ENCODE measurements around the gene CXorf65.

CXorf65 gene

DNA sequence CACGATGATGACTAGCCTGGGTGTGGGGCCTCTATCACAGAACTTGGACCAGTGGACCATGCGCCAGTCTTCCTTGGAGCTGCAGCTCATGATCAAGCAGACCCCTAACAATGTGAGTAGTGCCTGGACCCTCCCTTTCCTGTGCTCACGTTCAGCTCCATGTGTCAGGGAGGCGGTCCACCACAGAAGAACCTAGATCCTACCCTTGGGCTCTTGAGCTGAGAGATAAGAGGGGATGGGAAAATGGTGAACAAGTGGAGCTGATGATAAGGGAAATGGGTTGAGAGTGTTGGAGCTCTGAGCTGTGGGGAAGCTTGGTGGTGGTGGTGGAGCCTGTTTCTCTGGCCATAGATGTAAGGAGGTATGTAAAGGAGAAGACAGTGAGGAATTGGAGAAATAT is 25.0 kb upstream of the CXorf65 start:
- no peak overlapping the region for H3K4me2 ChIP-seq (ENCODE audit: low read length)
- H4K20me1 ChIP-seq (ENCODE audit: insufficient read depth, low read length): no peaks in the 10 kb centered on the region
- peaks cover 64% of the 10 kb centered on the region for H3K36me3 ChIP-seq (ENCODE audit: insufficient read depth, low read length)
- H3K9ac ChIP-seq (ENCODE audit: low read length): no peak overlapping the region
- H3K79me2 ChIP-seq (ENCODE audit: insufficient read depth, low read length): no peaks in the 10 kb centered on the region
- TF ChIP-seq, protein P1, sequence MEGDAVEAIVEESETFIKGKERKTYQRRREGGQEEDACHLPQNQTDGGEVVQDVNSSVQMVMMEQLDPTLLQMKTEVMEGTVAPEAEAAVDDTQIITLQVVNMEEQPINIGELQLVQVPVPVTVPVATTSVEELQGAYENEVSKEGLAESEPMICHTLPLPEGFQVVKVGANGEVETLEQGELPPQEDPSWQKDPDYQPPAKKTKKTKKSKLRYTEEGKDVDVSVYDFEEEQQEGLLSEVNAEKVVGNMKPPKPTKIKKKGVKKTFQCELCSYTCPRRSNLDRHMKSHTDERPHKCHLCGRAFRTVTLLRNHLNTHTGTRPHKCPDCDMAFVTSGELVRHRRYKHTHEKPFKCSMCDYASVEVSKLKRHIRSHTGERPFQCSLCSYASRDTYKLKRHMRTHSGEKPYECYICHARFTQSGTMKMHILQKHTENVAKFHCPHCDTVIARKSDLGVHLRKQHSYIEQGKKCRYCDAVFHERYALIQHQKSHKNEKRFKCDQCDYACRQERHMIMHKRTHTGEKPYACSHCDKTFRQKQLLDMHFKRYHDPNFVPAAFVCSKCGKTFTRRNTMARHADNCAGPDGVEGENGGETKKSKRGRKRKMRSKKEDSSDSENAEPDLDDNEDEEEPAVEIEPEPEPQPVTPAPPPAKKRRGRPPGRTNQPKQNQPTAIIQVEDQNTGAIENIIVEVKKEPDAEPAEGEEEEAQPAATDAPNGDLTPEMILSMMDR (IDR thresholded peaks at IDR 0.05; ENCODE audit: low read length): no peak
- TF ChIP-seq EZH2 (IDR thresholded peaks at IDR 0.05; ENCODE audit: borderline replicate concordance, low read length): no peak
- H3K4me3 ChIP-seq (ENCODE audit: low read depth, low read length, poor library complexity, severe bottlenecking): no peak overlapping the region
- H3K9me2 ChIP-seq (ENCODE audit: low read depth, low read length): no peaks in the 10 kb centered on the region
- no peaks in the 10 kb centered on the region for H3K9me3 ChIP-seq (ENCODE audit: low read length)
- H3K27ac ChIP-seq (ENCODE audit: low read depth, low read length, poor library complexity, severe bottlenecking): no peak overlapping the region
- no peaks in the 10 kb centered on the region for H3K4me1 ChIP-seq (ENCODE audit: insufficient read depth, low read length, severe bottlenecking)
- no peaks in the 10 kb centered on the region for H3K27me3 ChIP-seq (ENCODE audit: insufficient read depth, low read length)
- no peaks in the 10 kb centered on the region for H3F3A ChIP-seq (ENCODE audit: insufficient read depth, low read length)
- no peak overlapping the region for H2AFZ ChIP-seq (ENCODE audit: low read length)

DNA sequence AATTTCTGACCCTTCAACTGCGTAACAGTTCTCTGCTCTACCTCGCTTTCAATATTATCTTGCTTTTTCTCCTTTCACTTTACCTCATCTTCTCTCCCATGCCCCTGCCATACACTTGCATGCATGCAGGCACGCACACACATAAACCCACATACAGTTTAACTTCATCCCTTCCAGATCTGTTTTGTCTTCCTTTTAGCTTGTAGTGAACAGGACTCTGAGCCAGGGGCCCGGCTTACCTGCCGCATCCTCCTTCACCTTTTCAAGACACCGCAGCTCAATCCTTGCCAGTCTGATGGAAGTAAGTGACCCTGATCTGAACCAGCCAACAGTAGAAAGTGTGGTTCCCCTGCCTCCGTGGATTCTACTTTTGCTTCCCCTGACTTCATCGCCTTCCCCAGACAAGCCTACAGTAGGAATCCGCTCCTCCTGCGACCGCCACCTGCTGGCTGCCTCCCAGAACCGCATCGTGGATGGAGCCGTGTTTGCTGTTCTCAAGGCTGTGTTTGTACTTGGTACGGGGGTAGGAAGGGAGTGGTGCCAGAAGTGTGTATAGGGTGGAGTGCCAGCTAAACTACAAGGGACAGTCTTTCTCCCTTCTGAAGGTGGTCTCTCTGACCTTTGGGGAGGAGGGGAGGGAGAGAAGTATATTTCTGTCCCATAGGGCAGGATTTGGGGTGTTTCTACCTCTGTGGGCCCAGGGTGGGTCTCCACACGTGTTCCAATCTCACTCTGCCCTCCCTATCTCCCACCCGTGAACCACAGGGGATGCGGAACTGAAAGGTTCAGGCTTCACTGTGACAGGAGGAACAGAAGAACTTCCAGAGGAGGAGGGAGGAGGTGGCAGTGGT is 22.6 kb upstream of the CXorf65 start:
- H3K79me2 ChIP-seq (ENCODE audit: insufficient read depth, low read length): no peaks in the 10 kb centered on the region
- no peak overlapping the region for H3K4me2 ChIP-seq (ENCODE audit: low read length)
- no peaks in the 10 kb centered on the region for H3F3A ChIP-seq (ENCODE audit: insufficient read depth, low read length)
- no peak overlapping the region for H3K27ac ChIP-seq (ENCODE audit: low read depth, low read length, poor library complexity, severe bottlenecking)
- H3K9me3 ChIP-seq (ENCODE audit: low read length): no peaks in the 10 kb centered on the region
- H3K4me3 ChIP-seq (ENCODE audit: low read depth, low read length, poor library complexity, severe bottlenecking): no peak overlapping the region
- no peak overlapping the region for H3K9ac ChIP-seq (ENCODE audit: low read length)
- no peak overlapping the region for H2AFZ ChIP-seq (ENCODE audit: low read length)
- peaks cover 67% of the 10 kb centered on the region for H3K36me3 ChIP-seq (ENCODE audit: insufficient read depth, low read length)
- no peaks in the 10 kb centered on the region for H3K27me3 ChIP-seq (ENCODE audit: insufficient read depth, low read length)
- TF ChIP-seq, protein P1 (IDR thresholded peaks at IDR 0.05; ENCODE audit: low read length): peak; percentile 71
- TF ChIP-seq EZH2 (IDR thresholded peaks at IDR 0.05; ENCODE audit: borderline replicate concordance, low read length): no peak
- no peaks in the 10 kb centered on the region for H3K4me1 ChIP-seq (ENCODE audit: insufficient read depth, low read length, severe bottlenecking)
- no peaks in the 10 kb centered on the region for H3K9me2 ChIP-seq (ENCODE audit: low read depth, low read length)
- no peaks in the 10 kb centered on the region for H4K20me1 ChIP-seq (ENCODE audit: insufficient read depth, low read length)

DNA sequence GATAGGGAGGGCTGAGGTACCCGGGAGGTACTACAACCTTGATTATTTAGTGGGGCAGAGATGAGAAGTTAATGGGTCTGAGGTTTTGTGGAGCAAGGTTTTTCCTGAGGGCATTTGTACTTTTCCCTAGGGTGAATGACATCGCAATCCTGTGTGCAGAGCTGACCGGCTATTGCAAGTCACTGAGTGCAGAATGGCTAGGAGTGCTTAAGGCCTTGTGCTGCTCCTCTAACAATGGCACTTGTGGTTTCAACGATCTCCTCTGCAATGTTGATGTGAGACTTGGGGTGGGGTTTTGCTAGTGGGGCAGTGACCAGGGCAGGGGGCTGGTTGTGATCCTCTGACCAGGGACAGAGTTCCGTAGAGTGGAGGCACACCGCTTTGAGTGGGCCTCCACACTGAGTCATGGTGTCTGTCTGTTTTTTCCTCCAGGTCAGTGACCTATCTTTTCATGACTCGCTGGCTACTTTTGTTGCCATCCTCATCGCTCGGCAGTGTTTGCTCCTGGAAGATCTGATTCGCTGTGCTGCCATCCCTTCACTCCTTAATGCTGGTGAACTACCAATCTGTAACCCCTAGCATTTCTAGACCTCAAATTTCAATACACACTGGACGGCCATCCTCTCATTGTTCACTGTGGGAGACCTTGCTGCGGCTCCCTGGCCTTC is 21.8 kb upstream of the CXorf65 start:
- Histone ChIP-seq H3K9me3 (ENCODE audit: low read length) (no peaks in the 10 kb centered on the region), H4K20me1 (ENCODE audit: insufficient read depth, low read length) (no peaks in the 10 kb centered on the region), H3K36me3 (ENCODE audit: insufficient read depth, low read length) (peaks cover 71% of the 10 kb centered on the region)

More for the DNA sequence above, 21.8 kb upstream of the CXorf65 start:
- H3K79me2 ChIP-seq (ENCODE audit: insufficient read depth, low read length): no peaks in the 10 kb centered on the region
- H3K9me2 ChIP-seq (ENCODE audit: low read depth, low read length): no peaks in the 10 kb centered on the region
- H3K9ac ChIP-seq (ENCODE audit: low read length): no peak overlapping the region
- no peak overlapping the region for H3K4me3 ChIP-seq (ENCODE audit: low read depth, low read length, poor library complexity, severe bottlenecking)
- no peak overlapping the region for H3K27ac ChIP-seq (ENCODE audit: low read depth, low read length, poor library complexity, severe bottlenecking)
- H3K4me1 ChIP-seq (ENCODE audit: insufficient read depth, low read length, severe bottlenecking): no peaks in the 10 kb centered on the region
- no peak overlapping the region for H2AFZ ChIP-seq (ENCODE audit: low read length)
- no peaks in the 10 kb centered on the region for H3K27me3 ChIP-seq (ENCODE audit: insufficient read depth, low read length)
- no peak overlapping the region for H3K4me2 ChIP-seq (ENCODE audit: low read length)
- no peak for TF ChIP-seq EZH2 (IDR thresholded peaks at IDR 0.05; ENCODE audit: borderline replicate concordance, low read length)
- TF ChIP-seq, protein P1 (IDR thresholded peaks at IDR 0.05; ENCODE audit: low read length): no peak
- no peaks in the 10 kb centered on the region for H3F3A ChIP-seq (ENCODE audit: insufficient read depth, low read length)
